GM18498 (cell line): Measurements from ENCODE around the gene NFIA.
"Not testable (repeated sequence)": the region's sequence is repeated elsewhere in the genome, so short reads cannot be mapped to it uniquely, and the experiment has no call there.

Experiments used
- ATAC-seq: cut with Tn5 transposase; IDR thresholded peaks from one replicate; pipeline ENCODE4 v1.9.1; 2021; ENCODE audit warnings: mild to moderate bottlenecking, moderate library complexity; ENCODE audit not compliant: unreplicated experiment

Gene NFIA

DNA sequence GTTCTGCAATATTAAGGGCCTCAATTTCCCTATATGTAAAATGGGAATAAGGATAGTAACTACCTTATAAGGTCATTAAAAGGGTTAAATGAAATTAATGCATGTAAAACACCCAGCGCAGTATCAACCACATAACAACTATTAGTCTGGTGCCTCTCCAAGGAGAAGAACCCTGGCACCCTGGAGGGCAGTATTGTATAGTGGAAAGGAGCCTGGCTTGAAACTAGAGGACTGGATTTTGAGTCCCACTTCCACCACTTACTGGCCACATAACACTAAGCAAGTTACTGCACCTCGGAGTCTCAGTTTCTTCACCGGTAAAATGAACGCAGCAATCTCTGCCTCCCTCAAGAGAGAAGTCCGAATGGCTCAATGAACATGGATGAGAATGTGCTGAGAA lies 385.5 kb downstream of the NFIA start:
- ATAC-seq = not testable (repeated sequence)

DNA sequence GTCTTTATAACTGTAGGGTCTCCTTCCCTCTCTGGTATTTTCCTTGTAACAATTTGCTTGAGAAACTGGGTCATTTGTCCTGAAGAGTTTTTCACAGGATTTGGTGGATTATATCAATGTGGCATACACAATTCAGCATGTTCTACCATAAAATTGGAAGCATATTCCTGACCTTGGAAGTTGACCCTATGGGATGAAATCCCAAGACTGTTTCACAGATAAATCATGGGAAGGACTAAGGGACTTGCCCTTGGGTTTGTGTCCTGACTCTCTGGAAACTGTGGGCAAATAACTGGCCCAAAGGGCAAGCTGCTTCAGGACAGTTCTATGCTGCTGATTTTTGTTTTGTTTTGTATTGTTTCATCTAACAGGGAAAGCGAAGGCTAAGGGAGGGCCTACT lies 387.0 kb downstream of the NFIA start:
- no peak for ATAC-seq

DNA sequence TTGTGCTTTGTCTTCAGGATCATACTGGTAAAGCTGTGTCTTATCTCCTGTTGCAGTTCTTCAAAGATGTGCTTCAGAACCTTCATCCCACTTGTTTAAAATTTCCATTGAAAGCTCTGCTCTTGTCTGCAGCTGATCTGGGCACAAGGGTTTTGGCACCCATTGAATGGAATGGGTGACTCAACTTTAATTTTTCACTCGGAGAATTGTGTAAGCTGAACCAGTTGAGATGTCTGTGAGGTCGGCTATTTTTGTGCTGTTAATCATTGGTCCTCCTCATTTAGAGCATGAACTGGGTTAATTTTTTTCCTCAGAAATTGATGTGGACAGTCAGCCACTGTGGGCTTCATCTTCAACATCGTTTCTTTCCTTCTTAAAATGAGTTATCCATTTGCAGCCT lies 390.5 kb downstream of the NFIA start:
- no peak for ATAC-seq

DNA sequence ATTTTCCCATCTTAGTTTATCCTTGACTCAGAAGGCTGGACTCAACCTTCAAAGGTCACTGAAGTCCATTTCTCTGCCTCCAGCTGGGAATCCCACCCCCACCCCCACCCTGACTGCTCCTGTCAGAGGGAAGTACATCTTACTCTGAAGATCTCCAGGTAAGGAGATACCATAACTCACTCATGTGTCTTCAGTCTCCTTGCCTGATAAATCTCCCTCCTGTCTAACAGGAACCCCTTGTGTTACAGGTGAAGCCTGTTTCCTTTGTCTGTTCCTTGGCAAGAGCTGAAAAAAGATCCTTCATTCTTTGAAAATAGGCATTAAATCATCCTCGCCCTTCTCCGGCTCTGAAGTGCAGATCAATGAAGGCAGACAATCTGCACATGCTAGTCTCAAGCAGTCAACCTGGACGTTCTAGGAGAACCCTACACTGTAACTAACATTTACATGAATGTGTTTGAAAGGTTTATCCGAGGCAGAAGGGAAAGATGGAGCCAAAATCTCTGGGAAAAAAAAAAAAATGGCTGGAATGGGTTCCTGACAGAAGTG lies 392.0 kb downstream of the NFIA start:
- no peak for ATAC-seq

DNA sequence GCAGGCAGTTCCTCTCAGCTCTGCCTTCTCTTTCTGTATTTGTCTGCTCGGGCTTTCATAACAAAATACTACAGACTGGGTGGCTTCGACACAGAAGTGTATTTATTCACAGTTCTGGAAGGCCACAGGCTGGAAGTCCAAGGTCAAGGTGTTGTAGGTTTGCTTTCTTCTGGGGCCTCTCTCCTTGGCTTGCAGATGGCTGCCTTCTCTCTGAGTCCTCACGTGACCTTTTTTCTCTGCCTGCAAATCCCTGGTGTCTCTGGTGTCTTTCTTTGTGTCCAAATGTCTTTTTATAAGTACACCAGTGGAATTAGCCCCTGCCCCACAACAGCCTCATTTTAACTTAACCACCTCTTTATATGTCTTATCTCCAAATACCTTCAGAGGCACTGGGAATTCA lies 392.6 kb downstream of the NFIA start:
- no peak for ATAC-seq

DNA sequence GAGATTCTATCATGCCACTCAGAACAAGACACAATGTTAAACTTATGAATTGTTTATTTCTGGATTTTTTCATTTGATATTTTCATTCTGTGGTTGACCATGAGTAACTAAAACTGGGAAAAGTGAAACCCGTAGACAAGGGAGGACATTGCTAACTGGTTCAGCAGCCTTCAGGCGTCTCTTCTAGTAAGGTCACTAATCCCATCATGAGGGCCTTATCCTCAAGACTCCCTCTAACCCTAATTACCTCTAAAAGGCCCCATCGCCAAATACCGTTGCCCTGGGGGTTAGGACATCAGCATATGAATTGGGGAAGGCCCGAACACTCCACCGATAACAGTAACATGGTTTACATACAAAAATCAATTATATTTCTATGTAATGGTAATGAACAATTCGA lies 394.9 kb downstream of the NFIA start:
- ATAC-seq = no peak

DNA sequence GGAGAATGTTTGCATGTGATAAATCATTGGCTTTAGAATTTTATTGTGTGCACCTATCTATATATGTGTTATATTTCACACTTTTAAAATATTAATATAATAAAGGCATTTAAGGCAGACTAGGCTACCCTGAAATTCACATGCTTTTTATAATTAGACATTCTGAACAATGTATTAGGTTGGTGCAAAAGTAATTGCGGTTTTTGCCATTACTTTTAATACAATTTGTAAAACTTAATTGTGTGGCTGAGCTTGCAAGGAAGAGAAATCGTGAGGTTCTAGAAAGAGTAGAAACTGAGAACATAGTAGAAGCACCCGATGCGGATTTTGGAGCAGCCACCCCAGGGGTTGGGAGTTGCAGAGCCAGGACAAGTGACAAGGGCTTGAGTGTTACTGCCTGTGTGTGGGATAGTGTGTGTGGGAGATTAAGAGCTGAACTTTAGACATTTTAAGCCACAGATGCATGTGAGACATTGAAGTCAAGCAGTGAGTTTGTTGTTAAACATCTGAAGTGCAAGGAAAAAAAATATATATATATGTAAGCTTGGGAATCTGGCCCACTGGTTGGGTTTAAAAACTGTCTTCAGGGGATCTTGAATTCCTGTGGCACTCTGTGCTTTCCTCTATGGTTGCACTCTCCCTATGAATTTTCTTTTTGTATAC lies 398.0 kb downstream of the NFIA start:
- no peak for ATAC-seq

DNA sequence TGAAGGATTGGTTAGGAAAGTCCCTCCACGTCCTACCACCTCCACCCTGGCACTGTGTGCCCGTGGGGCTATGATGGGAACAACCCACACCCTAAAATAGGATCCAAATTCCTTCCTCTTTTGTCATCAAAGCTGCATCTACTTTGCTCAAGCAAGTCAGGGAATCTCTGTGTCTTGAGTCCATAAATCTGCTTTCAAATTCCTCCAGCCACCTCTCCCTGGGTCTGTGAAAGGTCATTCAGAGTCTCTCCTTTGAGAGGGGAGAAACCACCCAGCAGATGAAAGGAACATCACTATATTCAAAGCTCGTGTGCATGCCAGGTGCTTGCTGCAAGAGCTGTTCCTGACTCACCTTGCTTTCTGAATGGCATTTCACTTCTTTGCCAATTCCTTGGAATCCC lies 399.0 kb downstream of the NFIA start:
- no peak for ATAC-seq

DNA sequence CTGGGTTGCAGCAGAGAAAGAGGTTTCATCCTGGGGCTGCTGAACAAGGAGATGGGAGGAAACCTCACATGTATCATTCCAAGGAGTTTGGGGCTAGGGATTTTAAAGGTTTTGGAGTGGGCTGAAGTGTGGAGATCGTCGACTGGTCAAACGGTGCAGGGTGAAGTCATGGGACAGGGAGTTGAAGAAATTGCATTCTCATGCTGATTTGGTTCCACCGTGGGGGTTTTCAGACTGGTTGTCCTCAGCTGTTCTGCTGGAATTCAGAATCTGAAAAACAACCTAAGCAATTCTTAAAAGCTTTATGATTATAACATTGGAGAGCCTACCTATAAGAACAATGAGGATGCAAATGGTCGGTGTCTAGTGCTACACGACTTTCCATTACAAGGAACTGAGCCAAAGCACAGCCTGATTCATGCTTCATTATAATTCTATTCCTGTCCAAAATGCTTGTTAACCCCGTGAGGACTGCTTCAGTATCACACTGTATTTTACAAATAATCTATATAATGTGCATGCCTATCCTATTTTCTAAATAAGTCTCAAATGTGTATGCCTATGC lies 399.9 kb downstream of the NFIA start:
- ATAC-seq = no peak

DNA sequence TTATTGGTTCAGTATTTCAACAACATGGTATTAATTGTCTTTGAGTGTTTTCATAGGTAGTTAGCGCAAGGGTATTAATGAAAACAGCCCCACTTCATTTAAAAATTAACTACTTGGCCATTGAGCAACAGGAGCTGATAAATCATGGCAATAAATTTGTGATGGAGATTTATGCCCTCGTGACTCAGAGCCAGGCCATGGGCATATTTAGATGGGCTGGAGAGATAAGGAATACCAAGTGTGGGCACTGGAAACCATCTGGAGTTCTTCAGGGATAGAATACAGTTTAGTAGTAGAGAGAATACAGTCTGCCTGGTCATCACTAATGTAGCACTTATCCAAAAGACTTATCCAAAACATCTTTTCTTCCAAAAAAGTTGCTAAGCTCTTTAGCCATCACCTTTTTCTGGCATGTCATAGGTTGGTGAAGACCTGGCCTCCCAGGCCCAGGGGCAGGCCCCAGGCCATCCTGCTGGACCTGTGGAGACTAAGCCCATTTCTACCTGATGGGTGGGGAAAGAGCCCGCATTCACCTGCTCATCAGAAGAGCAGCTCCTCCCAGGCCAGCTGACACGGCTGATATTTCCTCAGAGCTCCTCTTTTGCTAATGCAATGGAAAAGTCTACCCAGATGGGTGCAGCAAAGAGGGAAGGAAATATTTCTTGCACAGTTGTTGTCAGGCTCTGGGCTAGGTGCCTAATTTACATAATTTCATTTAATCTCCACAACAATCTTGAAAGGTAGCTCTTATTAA lies 404.6 kb downstream of the NFIA start:
- ATAC-seq = no peak

DNA sequence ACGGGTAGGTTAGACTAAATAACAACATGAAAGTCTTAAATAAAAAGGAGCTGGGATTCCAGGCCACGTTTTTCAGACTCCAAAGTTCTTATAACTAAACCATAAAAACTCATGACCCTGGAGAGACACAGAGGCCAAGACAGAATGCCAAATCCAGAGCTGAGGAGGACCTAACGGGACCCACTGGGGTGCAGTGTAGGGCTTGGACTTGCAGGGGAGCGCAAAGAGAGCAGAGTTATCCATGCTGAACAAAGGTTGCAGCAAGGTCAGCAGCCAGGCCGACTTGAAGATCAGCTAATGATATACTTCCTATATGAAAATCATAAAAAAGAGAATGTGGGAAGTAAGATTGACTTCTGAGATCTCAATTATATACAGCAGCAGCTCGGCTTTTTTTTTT lies 405.4 kb downstream of the NFIA start:
- ATAC-seq = no peak

DNA sequence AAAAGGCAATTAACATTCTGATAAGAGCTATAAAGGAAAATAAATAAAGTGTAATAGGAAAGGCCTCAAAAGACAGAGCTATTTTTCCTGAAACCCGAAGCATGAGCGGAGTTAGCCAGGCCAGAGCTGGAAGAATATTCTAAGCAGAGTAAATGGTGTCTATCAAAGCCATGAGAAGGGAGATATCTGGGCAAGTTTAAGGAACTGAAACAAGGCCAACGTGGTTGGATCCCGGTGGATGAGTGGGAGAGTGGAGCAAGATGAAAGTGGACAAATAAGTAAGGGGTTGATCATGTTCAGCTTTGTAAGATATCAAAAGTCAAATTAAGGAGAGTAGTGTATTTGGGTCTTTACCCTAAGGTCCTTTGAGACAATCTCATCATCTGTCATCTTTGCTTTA lies 408.6 kb downstream of the NFIA start:
- no peak for ATAC-seq

DNA sequence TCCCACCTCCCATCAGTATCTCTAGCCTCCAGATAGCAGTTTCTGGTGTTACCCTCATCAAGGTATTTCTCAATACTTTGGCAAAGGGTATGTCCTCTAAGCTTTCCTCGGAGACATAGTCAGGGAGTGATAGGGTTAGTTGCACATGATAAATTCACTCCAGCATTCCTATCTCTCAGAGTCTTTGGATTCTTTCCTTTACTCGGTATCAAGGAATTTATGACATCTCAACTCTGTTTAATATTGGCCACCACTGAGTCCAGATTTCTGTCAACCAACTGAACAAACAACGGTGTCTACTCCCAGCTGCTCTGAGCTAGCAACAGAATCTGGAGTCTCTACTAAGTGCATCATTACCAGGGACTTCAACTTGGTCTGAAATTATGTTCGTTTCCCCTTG lies 409.1 kb downstream of the NFIA start:
- no peak for ATAC-seq

DNA sequence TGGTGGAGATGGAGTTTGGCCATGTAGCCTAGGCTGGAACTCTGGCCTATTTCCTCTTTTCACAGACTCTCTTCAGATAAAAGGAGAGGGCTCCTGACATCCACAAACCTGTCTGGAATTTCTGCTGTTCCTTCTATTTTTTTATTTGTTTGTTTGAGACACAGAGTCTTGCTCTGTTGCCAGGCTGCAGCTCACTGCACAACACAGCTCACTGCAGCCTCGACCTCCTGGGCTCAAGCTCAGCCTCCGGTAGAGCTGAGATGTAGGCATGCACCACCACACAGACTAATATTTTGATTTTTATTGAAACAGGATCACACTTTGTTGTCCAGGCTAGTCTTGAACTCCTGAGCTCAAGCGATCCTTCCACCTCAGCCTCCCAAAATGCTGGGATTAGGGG lies 411.6 kb downstream of the NFIA start:
- ATAC-seq = no peak

DNA sequence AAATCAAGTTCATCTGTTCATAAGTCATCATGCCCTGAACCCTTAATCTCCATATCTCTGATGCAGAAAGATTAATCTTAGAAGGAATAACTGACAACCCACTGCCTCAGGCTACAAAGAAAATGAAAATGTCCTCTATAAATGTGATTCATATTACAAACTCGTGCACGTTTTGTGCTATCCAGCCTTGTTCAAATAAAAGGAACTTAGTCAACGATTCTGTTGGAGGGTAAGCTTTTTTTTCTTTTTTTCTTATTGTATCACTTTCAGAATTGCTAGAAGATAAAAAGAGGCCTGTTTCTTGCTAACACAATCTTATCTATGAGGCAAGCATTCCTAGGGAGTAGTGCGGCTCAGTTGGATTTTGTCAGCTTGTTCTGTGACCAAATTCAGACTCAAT lies 414.1 kb downstream of the NFIA start:
- ATAC-seq = no peak

DNA sequence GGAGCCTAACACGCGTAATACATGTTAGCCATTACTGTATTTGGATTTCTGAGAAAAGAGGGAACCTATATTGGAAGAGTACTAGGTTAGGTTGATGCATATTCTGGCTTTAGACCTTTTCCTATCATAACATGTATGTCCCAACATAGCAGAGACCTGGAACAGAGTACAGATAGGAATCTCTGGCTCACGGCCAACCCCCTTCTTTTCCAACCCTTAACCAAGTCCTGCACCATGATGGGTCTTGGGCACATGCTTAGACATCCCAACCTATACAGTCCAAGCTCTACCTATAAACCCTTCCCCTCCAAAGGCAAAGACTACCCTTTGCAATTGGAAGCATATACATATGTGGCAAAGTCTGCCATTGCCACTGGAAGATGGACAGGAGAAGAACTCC lies 414.7 kb downstream of the NFIA start:
- ATAC-seq = no peak

DNA sequence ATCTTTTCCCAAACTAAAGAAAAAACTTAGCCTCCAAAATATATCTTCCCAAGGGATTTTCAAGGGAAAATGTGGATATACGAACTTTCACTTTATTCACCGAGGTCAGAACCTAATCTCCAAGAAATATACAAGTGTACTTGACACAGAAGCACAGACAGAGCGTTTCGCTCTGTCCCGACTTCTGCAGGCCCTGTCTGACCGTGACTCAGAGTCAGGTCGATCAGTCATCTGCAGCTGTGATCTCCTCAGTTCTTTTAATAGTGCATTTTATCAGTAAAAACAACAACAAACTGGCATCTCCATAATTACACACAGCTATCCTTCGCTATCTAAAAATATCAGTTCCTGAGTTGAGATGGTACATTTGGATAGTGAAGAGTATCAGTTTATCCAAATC lies 416.0 kb downstream of the NFIA start:
- no peak for ATAC-seq

DNA sequence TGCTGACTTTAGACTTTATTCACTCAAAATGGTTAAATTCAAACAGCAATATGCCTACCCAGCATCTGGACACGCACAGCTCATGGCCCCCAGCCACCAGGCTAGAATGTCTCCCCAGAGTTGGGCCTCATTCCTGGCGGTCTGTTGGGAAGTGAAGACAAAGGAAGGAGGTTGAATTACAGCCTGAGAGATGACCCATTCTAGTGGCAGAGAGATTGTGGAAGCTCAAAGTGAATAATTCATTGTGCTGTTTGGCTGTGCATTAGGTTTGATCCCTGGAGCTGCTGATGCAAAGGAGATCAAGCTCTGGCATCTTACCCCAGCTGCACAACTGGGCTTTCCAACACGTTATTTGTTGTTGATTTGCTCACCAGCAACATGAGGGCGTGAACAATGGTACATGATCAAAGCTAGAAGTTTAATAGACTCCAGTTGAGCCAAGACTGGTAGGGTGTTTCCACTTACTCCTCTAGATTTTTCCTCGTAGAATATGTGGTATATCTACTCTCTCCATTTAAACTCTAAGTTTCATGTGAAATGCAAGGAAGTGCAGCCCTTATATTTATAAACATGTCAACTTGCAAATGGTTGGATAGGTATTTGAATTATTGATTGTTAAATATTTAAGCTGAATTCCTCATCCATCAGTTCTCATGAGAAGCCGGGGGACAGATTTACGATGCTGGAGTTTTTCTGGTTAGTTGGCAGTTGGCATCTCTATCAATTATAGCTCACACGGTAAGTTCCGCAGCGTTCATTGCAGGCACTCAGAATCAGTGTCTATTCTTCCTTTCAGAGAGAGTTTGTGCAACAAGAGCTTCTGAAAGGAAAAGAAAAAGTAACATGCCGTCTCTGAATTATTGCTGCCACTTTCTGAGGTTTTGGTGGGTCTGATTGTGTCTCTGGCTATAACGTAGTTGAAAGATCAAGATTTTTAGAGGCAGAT lies 419.9 kb downstream of the NFIA start:
- ATAC-seq = no peak

DNA sequence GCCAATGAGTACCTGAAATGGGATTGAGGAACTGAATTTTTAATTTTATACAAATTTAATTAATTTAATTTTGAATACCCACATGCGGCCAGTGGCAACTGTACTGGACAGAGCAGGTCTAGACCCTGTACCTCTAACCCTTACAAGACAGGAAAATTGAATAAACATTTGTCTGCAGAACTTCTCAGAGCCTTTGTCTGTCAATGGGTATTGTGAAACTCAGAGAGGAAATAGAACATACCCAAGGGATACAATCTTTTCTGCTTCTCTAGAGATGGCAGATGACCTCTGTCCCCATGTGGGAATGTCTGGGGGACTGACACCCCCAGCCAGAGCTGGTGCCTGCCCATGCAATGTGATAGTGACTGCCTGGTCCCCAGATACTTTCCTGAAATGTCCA lies 421.9 kb downstream of the NFIA start:
- no peak for ATAC-seq

DNA sequence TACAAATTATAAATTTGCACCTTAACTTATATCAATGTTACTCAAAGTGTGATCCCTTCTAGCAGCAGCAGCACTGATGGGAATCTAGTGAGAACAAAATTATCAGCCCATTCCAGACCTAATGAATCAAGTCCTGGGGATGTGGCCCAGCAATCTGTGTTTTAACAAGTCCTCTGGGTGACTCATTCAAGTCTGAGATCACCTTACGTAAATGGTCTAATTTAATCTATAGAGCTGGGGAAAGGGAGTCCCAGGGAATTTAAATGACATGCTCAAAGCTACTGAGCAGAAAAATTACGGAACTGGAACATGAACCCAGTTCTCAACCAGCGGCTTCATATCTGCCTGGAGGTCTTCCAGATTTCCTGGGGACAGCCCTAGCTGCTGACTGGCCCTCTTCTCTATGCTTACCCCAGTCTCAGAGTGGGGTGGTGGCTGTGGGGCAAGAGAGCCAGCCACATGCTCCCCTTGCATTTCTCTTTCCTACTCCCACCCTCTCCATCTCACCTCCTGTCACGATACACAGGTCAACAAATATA lies 422.6 kb downstream of the NFIA start:
- ATAC-seq = no peak

DNA sequence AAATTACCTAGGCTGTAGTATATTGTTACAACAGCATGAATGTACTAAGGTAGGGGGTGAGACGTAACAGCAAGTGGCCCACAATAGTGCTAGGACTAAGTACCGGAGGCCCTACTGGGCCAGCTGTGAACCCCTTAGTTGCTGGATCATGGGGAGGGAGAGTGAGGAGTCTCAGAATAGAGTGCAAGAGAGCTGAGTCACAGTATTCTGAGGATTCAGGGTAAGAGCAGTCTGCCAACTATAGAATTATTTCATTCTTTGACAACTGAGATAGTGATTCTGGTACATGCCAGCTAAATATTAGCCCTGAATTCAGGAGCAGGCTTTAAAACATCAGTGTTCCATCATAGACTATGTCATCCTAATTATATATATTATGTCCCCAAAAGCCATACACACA lies 423.9 kb downstream of the NFIA start:
- no peak for ATAC-seq
